ENCODE data around the gene MLLT3. TPM values are rescaled to one million over a fixed set of nuclear protein-coding genes. Genes with fewer than 3 reads are reported as not detected.

The MLLT3 gene
- total RNA-seq, 4 donors from 2014 or later: 4.0 to 6.4 (median 4.5) TPM

GRCh38 chr9:20428976-20429375, 193.3 kb downstream of the MLLT3 start:
- H3K36me3 ChIP-seq: no peaks in the 10 kb centered on the region
- H3K27ac ChIP-seq: no peak overlapping the region
- no peak overlapping the region for H3K4me3 ChIP-seq
- no peak for DNase-seq
- no peaks in the 10 kb centered on the region for H3K4me1 ChIP-seq
- no peaks in the 10 kb centered on the region for H3K9me3 ChIP-seq
- no peak for ATAC-seq
- no peaks in the 10 kb centered on the region for H3K27me3 ChIP-seq
- no peak for TF ChIP-seq POLR2A (IDR thresholded peaks at IDR 0.05)
- TF ChIP-seq CTCF (IDR thresholded peaks at IDR 0.05 in 4 of 5, conservative IDR thresholded peaks at IDR 0.05 in 1 of 5): no peak
- in situ Hi-C loops (cut with MboI; ENCODE audit: low sequenced_read_pairs in 4 of 4): no loop called here
- intact Hi-C loops (cut with DNase I; ENCODE audit: low total_unique reads): no loop called here

GRCh38 chr9:20427359-20427758, 194.9 kb downstream of the MLLT3 start:
- in situ Hi-C loops (cut with MboI; ENCODE audit: low sequenced_read_pairs in 4 of 4) (no loop called here), intact Hi-C loops (cut with DNase I; ENCODE audit: low total_unique reads) (no loop called here)
- Histone ChIP-seq H3K9me3 (no peaks in the 10 kb centered on the region), H3K27me3 (no peaks in the 10 kb centered on the region), H3K36me3 (no peaks in the 10 kb centered on the region), H3K4me3 (no peak overlapping the region), H3K4me1 (no peaks in the 10 kb centered on the region), H3K27ac (no peak overlapping the region)
- ATAC-seq (no peak), DNase-seq (no peak)
- TF ChIP-seq POLR2A (IDR thresholded peaks at IDR 0.05) (no peak), CTCF (IDR thresholded peaks at IDR 0.05 in 4 of 5, conservative IDR thresholded peaks at IDR 0.05 in 1 of 5) (no peak)

- no peak overlapping the region for H3K27ac ChIP-seq
- ATAC-seq: no peak
- H3K4me3 ChIP-seq: no peak overlapping the region
- TF ChIP-seq POLR2A (IDR thresholded peaks at IDR 0.05) (no peak), CTCF (IDR thresholded peaks at IDR 0.05 in 4 of 5, conservative IDR thresholded peaks at IDR 0.05 in 1 of 5) (no peak)
- DNase-seq: no peak
- H3K27me3 ChIP-seq: no peaks in the 10 kb centered on the region
- H3K9me3 ChIP-seq: no peaks in the 10 kb centered on the region
- intact Hi-C loops (cut with DNase I; ENCODE audit: low total_unique reads) (no loop called here), in situ Hi-C loops (cut with MboI; ENCODE audit: low sequenced_read_pairs in 4 of 4) (no loop called here)
- no peaks in the 10 kb centered on the region for H3K36me3 ChIP-seq
- no peaks in the 10 kb centered on the region for H3K4me1 ChIP-seq
Observed at GRCh38 chr9:20426019-20426418, 196.3 kb downstream of the MLLT3 start.

- Histone ChIP-seq H3K9me3 (no peaks in the 10 kb centered on the region), H3K4me3 (no peak overlapping the region), H3K27me3 (no peaks in the 10 kb centered on the region), H3K27ac (no peak overlapping the region), H3K4me1 (no peaks in the 10 kb centered on the region), H3K36me3 (no peaks in the 10 kb centered on the region)
- in situ Hi-C loops (cut with MboI; ENCODE audit: low sequenced_read_pairs in 4 of 4) (no loop called here), intact Hi-C loops (cut with DNase I; ENCODE audit: low total_unique reads) (no loop called here)
- DNase-seq: no peak
- no peak for ATAC-seq
- TF ChIP-seq CTCF (IDR thresholded peaks at IDR 0.05 in 4 of 5, conservative IDR thresholded peaks at IDR 0.05 in 1 of 5) (no peak), POLR2A (IDR thresholded peaks at IDR 0.05) (no peak)
Observed at GRCh38 chr9:20419533-20419932, 202.8 kb downstream of the MLLT3 start.

GRCh38 chr9:20418485-20418884, 203.8 kb downstream of the MLLT3 start:
- no peak overlapping the region for H3K27ac ChIP-seq
- intact Hi-C loops (cut with DNase I; ENCODE audit: low total_unique reads) (no loop called here), in situ Hi-C loops (cut with MboI; ENCODE audit: low sequenced_read_pairs in 4 of 4) (no loop called here)
- H3K36me3 ChIP-seq: no peaks in the 10 kb centered on the region
- H3K4me3 ChIP-seq: no peak overlapping the region
- no peak for ATAC-seq
- TF ChIP-seq CTCF (IDR thresholded peaks at IDR 0.05 in 4 of 5, conservative IDR thresholded peaks at IDR 0.05 in 1 of 5): no peak
- TF ChIP-seq POLR2A (IDR thresholded peaks at IDR 0.05): no peak
- no peaks in the 10 kb centered on the region for H3K4me1 ChIP-seq
- no peaks in the 10 kb centered on the region for H3K27me3 ChIP-seq
- H3K9me3 ChIP-seq: no peaks in the 10 kb centered on the region
- DNase-seq: no peak
